ENCODE data around the gene MLYCD. TPM values are rescaled to one million over a fixed set of nuclear protein-coding genes. Genes with fewer than 3 reads are reported as not detected.

MLYCD gene
- total RNA-seq, 1 donor from 2014 or later: 50.4 TPM

- DNase-seq: no peak
- intact Hi-C loops (cut with micrococcal nuclease): no loop called here
- Histone ChIP-seq H3K27me3 (ENCODE audit: low read depth) (no peaks in the 10 kb centered on the region), H3K27ac (replicated peaks) (peak overlapping the region; percentile 93), H3K4me1 (peaks cover 74% of the 10 kb centered on the region), H3K4me3 (no peak overlapping the region), H3K36me3 (peaks cover 83% of the 10 kb centered on the region), H3K9me3 (replicated peaks) (no peaks in the 10 kb centered on the region)
- TF ChIP-seq, protein P1, sequence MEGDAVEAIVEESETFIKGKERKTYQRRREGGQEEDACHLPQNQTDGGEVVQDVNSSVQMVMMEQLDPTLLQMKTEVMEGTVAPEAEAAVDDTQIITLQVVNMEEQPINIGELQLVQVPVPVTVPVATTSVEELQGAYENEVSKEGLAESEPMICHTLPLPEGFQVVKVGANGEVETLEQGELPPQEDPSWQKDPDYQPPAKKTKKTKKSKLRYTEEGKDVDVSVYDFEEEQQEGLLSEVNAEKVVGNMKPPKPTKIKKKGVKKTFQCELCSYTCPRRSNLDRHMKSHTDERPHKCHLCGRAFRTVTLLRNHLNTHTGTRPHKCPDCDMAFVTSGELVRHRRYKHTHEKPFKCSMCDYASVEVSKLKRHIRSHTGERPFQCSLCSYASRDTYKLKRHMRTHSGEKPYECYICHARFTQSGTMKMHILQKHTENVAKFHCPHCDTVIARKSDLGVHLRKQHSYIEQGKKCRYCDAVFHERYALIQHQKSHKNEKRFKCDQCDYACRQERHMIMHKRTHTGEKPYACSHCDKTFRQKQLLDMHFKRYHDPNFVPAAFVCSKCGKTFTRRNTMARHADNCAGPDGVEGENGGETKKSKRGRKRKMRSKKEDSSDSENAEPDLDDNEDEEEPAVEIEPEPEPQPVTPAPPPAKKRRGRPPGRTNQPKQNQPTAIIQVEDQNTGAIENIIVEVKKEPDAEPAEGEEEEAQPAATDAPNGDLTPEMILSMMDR (IDR thresholded peaks at IDR 0.05; ENCODE audit: borderline replicate concordance): no peak
Measured at GRCh38 chr16:83911290-83911689, 12.4 kb downstream of the MLYCD start.

GRCh38 chr16:83912519-83913244 is 13.8 kb downstream of the MLYCD start:
- peak overlapping the region; percentile 20 for H3K4me3 ChIP-seq
- peak overlapping the region; percentile 93 for H3K27ac ChIP-seq (replicated peaks)
- H3K4me1 ChIP-seq: peaks cover 60% of the 10 kb centered on the region
- H3K27me3 ChIP-seq (ENCODE audit: low read depth): no peaks in the 10 kb centered on the region
- H3K36me3 ChIP-seq: peaks cover 86% of the 10 kb centered on the region
- no peaks in the 10 kb centered on the region for H3K9me3 ChIP-seq (replicated peaks)
- peak; percentile 54 for DNase-seq
- intact Hi-C loops (cut with micrococcal nuclease): no loop called here
- TF ChIP-seq, protein P1 (IDR thresholded peaks at IDR 0.05; ENCODE audit: borderline replicate concordance): no peak

DNA sequence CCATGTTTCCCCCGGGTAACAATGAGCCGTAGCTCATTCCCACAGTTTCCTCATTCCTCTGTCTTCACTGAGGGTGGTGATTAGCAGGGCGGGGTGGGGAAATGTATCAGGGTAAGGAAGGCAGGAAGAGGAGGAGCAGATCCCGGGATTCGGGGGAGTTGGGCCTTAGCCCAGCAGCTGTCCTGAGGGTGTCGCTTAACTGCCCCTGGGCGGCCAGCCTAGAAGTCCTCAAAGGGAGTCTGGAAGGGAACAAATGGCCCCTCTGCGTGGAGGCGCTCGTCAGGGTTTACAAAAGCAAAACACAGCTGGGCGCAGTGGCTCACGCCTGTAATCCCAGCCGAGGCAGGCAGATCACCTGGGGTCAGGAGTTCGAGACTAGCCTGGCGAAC is 14.3 kb downstream of the MLYCD start:
- intact Hi-C loops (cut with micrococcal nuclease): no loop called here
- TF ChIP-seq, protein P1 (IDR thresholded peaks at IDR 0.05; ENCODE audit: borderline replicate concordance): no peak
- H3K4me3 ChIP-seq: peak overlapping the region; percentile 20
- H3K4me1 ChIP-seq: peaks cover 54% of the 10 kb centered on the region
- peaks cover 86% of the 10 kb centered on the region for H3K36me3 ChIP-seq
- H3K27me3 ChIP-seq (ENCODE audit: low read depth): no peaks in the 10 kb centered on the region
- H3K9me3 ChIP-seq (replicated peaks): no peaks in the 10 kb centered on the region
- DNase-seq: peak; percentile 85
- peak overlapping the region; percentile 93 for H3K27ac ChIP-seq (replicated peaks)

DNA sequence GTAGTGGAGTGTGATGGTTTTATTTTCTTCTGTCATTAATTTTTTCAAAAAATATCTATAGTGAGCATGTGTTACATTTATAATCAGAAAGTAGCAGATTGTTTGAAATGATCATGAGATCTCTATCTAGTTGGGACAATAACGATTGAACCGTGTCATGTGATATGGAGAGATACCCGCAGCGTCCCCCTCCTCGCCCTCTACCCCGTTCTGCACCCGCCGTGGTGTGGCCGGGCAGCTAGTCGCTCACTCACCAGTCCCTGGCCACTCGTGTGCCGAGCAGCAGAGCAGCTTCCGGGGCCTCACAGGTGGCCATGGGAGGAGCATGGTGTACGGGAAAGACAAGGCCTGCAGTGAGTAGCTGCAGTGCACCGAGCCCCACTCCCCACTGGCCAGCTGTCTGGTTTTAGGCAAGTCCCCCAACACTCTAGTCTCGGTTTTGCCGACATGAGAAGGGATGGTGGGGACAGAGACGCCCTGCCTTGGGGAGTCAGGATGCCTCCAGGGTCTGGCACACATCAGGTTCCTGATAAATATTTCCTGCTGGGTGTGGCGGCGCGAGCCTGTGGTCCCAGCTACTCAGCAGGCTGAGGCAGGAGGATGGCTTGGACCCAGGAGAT is 15.3 kb downstream of the MLYCD start:
- intact Hi-C loops (cut with micrococcal nuclease): no loop called here
- H3K4me1 ChIP-seq: peaks cover 44% of the 10 kb centered on the region
- DNase-seq: no peak
- no peak overlapping the region for H3K4me3 ChIP-seq
- TF ChIP-seq, protein P1 (IDR thresholded peaks at IDR 0.05; ENCODE audit: borderline replicate concordance): no peak
- H3K27ac ChIP-seq (replicated peaks): peak overlapping the region; percentile 93
- H3K27me3 ChIP-seq (ENCODE audit: low read depth): no peaks in the 10 kb centered on the region
- H3K36me3 ChIP-seq: peaks cover 88% of the 10 kb centered on the region
- H3K9me3 ChIP-seq (replicated peaks): no peaks in the 10 kb centered on the region

- no peak overlapping the region for H3K27ac ChIP-seq (replicated peaks)
- DNase-seq: no peak
- H3K4me3 ChIP-seq: no peak overlapping the region
- no peaks in the 10 kb centered on the region for H3K9me3 ChIP-seq (replicated peaks)
- TF ChIP-seq, protein P1 (IDR thresholded peaks at IDR 0.05; ENCODE audit: borderline replicate concordance): no peak
- H3K27me3 ChIP-seq (ENCODE audit: low read depth): no peaks in the 10 kb centered on the region
- H3K4me1 ChIP-seq: peaks cover 43% of the 10 kb centered on the region
- peaks cover 88% of the 10 kb centered on the region for H3K36me3 ChIP-seq
- intact Hi-C loops (cut with micrococcal nuclease): no loop called here
Measured at GRCh38 chr16:83915081-83915480, 16.2 kb downstream of the MLYCD start.
